GM19035 (cell line): ENCODE data around the gene SEMA3C.

Experiments
- ATAC-seq: cut with Tn5 transposase; IDR thresholded peaks from one replicate; pipeline ENCODE4 v1.9.1; 2021; ENCODE audit not compliant: unreplicated experiment

Gene SEMA3C

GRCh38 chr7:80827239-80827633 is 91.6 kb downstream of the SEMA3C start:
- ATAC-seq: no peak

GRCh38 chr7:80826520-80827238 is 92.2 kb downstream of the SEMA3C start:
- ATAC-seq: no peak

- no peak for ATAC-seq
These were observed 93.4 kb downstream of the SEMA3C start for GRCh38 chr7:80825499-80825898.

GRCh38 chr7:80824253-80824652 is 94.6 kb downstream of the SEMA3C start:
- no peak for ATAC-seq

- ATAC-seq: no peak
These were observed 95.8 kb downstream of the SEMA3C start for GRCh38 chr7:80823057-80823456.

- ATAC-seq: no peak
These were observed 97.0 kb downstream of the SEMA3C start for GRCh38 chr7:80821771-80822319.

- no peak for ATAC-seq
These were observed 99.3 kb downstream of the SEMA3C start for GRCh38 chr7:80819503-80819902.

GRCh38 chr7:80818181-80818580 is 100.7 kb downstream of the SEMA3C start:
- no peak for ATAC-seq

GRCh38 chr7:80816806-80817205 is 102.0 kb downstream of the SEMA3C start:
- ATAC-seq: no peak

- no peak for ATAC-seq
These were observed 103.1 kb downstream of the SEMA3C start for GRCh38 chr7:80815733-80816132.

GRCh38 chr7:80809545-80809944 is 109.3 kb downstream of the SEMA3C start:
- no peak for ATAC-seq

GRCh38 chr7:80807166-80807900 is 111.5 kb downstream of the SEMA3C start:
- no peak for ATAC-seq

GRCh38 chr7:80806663-80807062 is 112.2 kb downstream of the SEMA3C start:
- ATAC-seq: no peak

GRCh38 chr7:80804589-80804988 is 114.3 kb downstream of the SEMA3C start:
- no peak for ATAC-seq

- no peak for ATAC-seq
These were observed 116.3 kb downstream of the SEMA3C start for GRCh38 chr7:80802527-80802926.

GRCh38 chr7:80794631-80795573 is 123.9 kb downstream of the SEMA3C start:
- no peak for ATAC-seq

- no peak for ATAC-seq
These were observed 127.3 kb downstream of the SEMA3C start for GRCh38 chr7:80791509-80791929.

- ATAC-seq: no peak
These were observed 128.0 kb downstream of the SEMA3C start for GRCh38 chr7:80790877-80791276.

- ATAC-seq: no peak
These were observed 131.1 kb downstream of the SEMA3C start for GRCh38 chr7:80787721-80788120.

GRCh38 chr7:80785961-80786536 is 132.8 kb downstream of the SEMA3C start:
- ATAC-seq: no peak

GRCh38 chr7:80785276-80785675 is 133.6 kb downstream of the SEMA3C start:
- no peak for ATAC-seq
